ENCODE results near the gene OVCH1.

OVCH1 gene, protein sequence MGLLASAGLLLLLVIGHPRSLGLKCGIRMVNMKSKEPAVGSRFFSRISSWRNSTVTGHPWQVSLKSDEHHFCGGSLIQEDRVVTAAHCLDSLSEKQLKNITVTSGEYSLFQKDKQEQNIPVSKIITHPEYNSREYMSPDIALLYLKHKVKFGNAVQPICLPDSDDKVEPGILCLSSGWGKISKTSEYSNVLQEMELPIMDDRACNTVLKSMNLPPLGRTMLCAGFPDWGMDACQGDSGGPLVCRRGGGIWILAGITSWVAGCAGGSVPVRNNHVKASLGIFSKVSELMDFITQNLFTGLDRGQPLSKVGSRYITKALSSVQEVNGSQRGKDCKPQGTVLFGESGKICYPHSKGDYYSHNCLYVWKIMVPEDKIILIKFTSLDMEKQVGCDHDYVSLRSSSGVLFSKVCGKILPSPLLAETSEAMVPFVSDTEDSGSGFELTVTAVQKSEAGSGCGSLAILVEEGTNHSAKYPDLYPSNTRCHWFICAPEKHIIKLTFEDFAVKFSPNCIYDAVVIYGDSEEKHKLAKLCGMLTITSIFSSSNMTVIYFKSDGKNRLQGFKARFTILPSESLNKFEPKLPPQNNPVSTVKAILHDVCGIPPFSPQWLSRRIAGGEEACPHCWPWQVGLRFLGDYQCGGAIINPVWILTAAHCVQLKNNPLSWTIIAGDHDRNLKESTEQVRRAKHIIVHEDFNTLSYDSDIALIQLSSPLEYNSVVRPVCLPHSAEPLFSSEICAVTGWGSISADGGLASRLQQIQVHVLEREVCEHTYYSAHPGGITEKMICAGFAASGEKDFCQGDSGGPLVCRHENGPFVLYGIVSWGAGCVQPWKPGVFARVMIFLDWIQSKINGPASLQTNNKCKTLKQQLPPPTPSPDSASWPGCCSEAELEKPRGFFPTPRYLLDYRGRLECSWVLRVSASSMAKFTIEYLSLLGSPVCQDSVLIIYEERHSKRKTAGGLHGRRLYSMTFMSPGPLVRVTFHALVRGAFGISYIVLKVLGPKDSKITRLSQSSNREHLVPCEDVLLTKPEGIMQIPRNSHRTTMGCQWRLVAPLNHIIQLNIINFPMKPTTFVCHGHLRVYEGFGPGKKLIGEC

DNA sequence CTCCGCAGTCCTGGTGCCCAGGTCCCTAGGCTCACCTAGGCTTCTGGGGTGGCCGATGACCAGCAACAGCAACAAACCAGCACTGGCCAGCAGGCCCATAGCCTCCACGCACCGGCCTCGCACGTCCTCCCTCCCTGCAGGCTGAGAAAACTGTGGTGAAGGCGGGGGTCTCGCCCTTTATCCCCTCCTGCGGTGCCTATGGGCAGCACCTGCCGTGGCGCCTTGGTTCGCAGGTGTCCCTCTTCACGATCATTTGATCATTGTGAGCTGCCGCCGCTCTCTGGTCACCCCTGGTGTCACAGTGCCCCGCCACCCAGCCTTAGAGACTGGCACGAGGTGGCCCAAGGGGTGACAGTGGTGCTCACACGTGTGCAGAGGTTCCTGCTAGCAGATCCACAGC lies at the start of gene OVCH1:
Gene OVCH1, minus strand, starts transcription at position 99 of the 400 bp plus-strand sequence. Its CDS starts 0 bp downstream, at position 99.
- DNase-seq = no peak

DNA sequence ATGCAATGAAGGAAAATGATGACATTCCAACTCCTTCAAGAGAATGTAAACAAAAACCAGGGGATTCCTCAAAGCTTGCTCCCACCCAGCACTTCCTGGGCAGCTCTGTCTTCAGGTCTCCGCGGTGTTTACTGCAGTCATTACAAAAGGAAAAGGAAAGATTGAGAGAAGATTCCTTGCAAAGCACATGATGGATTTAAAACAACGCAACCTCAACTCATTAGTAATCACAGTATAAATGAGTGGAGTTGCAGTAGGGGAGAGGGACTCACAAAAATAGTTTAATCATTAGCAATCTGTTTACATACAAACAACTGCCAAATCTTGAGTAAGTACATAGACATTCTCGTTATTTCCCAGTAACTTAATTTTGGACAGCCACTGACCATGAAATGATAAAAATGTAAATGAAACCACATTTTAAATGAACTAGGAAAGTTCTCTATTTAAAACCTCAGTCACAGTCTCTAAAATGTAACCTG lies 49.7 kb upstream of the OVCH1 start:
- DNase-seq = no peak

DNA sequence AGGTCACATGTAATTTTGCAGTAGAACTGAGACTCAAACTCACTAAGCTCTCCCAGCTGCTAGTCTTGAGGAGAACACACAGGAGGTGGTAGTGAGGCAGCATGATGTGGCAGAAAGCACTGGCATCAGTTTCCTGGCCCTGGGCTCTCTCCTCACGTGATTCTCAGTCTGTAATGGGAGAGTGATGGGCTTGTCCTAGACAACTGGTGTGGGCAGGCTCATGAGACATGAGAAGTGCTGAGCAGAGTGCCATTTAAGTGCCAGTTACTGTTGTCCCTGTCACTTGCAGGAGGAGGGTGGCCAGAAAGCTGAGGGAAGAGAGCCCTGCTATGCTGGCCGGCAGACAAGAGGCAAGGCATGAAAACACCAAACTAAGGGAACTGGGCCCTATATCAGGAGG lies 48.5 kb upstream of the OVCH1 start:
- no peak for DNase-seq

GRCh38 chr12:29545102-29545467 lies 47.6 kb upstream of the OVCH1 start:
- no peak for DNase-seq

- DNase-seq = no peak
These were observed 47.1 kb upstream of the OVCH1 start for GRCh38 chr12:29544428-29545101.

GRCh38 chr12:29543036-29543435 lies 45.5 kb upstream of the OVCH1 start:
- DNase-seq = no peak

- no peak for DNase-seq
These were observed 39.8 kb upstream of the OVCH1 start for GRCh38 chr12:29537298-29537697.

DNA sequence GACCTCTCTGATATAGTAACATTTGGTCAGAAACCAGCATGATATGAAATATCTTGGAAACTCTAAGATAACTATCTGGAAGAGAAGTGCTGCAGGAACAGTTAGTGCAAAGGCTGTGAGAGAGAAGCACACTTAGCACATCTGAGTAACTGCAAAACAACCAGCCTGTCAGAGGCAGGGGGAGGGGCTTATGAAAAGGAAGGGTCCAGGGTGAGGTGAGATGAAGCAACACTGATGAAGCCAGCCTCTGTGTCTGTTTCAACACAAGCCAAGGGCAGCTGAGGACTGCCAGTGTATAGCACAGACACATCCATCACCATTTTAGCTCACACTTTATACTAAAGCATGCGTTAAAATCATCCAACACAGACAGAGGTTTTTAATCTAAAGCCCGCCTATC lies 37.4 kb upstream of the OVCH1 start:
- peak; percentile 12 to 29 for DNase-seq

- no peak for DNase-seq
These were observed 36.5 kb upstream of the OVCH1 start for GRCh38 chr12:29533815-29534489.

DNA sequence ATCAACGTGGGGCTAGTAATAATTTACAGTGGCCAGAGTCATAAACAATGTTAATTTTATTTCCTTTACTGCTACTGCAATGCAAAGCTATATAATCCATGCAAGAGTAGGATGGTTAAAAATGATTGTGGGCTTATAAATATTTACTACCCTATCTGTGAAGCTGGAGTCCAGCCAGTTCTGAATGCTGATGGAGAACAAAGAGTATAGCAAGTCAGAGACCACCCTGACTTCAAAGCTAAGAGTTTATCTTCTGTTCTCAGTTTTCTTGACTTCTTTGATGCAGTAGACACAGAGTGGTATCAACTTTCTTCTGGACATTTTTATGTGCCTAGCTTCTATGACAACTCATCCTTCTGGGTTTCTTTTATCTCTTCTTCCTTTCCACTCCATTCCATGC lies 34.0 kb upstream of the OVCH1 start:
- no peak for DNase-seq

GRCh38 chr12:29530436-29530835 lies 33.0 kb upstream of the OVCH1 start:
- DNase-seq = no peak

DNA sequence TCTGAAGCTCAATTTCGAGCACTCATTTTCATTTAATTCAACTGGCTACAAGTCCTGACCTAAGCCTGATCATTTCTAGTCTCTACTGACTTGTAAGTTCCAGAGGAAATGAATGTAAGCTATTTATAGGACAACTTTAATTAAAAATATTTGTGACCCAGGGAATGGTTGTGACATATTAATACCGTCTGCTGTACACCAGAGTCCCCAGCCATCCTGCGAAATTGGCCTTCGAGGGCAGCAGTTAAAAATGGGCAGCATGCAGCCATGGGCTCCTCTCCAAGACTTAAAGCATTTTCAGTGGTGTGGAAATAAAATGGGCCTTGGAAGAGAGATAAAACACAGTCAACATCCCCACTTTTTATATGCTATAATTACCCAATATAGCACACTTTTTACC lies 30.7 kb upstream of the OVCH1 start:
- no peak for DNase-seq

GRCh38 chr12:29521951-29522350 lies 24.5 kb upstream of the OVCH1 start:
- no peak for DNase-seq

GRCh38 chr12:29519585-29520182 lies 22.2 kb upstream of the OVCH1 start:
- DNase-seq = peak; percentile 18 to 41

DNA sequence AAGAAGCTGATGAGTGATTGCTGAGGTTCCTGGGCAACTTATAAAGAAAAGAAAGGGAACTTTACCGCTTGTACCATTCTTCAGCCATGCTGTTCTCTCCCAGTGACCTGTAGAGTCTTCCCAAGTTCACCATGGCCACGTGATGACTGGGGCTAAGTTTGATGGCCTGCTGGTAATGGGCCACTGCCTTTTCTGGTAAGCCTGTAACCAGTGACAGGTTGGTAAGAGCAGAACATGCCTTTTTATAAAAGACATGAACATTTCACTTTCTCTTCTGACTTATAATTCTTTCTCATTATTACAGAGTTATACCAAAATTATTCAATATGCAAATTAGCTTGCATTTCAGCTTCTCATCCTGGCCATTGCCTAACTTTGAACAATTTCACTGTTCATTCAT lies 20.9 kb upstream of the OVCH1 start:
- DNase-seq = no peak

DNA sequence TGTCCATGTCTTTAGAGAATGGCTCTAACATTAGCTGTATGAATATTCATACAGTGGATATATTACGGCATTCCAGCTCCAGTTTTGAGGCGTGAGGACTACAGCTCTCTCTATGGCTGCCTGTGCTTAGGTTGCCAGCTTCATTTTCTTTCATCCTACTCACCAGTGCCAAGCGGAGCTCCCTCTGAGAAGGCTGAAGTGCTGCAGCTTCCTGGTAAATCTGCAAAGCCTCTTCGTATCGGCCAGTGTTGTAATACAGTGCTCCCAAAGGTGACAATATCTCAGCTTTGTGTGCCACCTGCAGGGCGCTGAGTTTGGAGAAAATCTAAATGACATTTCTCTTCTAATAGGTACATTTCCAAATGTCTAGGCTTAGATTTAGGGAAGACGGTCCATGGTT lies 19.8 kb upstream of the OVCH1 start:
- no peak for DNase-seq

DNA sequence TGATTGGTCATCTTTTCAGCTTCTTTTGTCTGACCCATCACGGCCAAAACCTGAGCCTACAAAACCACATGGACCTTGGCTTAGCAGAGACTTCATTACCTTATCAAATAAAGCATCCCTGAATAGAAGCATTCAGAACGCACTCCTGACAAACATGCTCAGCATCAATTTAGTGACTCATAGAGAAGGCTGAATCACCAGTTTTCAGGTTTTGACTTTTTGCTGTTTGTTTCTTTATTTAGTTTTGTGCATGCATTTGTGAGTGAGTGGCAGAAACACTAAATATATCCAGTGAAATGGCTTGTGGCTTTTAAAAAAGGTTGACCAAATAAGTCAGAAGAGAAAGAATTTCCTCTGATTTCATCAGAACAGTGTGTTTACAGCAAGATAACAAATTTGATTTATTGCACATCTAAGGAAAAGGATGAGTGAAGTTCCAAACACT lies 19.0 kb upstream of the OVCH1 start:
- no peak for DNase-seq

GRCh38 chr12:29510591-29511185 lies 13.2 kb upstream of the OVCH1 start:
- no peak for DNase-seq

DNA sequence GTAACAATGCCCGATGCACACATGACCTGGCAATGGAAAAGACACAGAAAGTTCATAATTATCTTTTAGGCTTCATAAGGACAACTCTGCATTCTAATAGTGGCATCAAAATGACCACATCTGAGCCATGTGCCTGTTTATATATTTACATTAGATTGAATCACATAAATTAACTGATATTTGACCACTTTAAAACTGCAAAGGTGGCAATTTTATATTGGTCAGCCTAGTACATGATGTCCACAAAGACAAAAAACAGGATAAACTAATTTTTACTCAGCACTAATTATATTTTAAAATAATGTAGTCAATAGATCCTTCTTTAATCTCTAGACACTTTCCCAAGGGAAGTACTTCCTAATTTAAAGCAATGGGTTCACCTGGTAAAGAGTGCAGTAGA lies 12.0 kb upstream of the OVCH1 start:
- no peak for DNase-seq

- DNase-seq = no peak
These were observed 11.5 kb upstream of the OVCH1 start for GRCh38 chr12:29508949-29509348.

DNA sequence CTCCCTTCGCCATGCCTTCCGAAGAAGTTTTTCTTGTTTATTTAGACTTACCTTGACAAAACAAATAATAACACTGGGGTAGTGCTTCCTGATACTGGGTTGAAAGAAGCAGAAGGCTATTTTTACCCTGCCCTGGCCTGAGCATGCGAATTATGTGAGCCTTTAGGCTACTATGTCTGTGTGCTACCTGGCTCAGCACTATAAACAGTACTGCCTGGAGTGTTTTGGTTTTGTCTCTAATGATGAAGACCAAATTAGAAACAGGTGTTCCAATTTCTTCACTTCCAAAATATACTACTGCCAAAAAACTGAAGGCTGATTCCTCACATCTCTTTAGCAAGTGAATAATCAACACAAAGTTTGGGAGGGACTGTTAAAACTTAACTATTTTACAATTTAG lies 7.6 kb upstream of the OVCH1 start:
- no peak for DNase-seq

Data from AML-193 (cell line).